ENCODE data around the gene SPON1.

- TF ChIP-seq CTCF (IDR thresholded peaks at IDR 0.05; ENCODE audit: borderline replicate concordance, extremely low read depth, low read length, poor library complexity, severe bottlenecking) (no peak), EZH2 (IDR thresholded peaks at IDR 0.05; ENCODE audit: borderline replicate concordance, low read depth, low read length, severe bottlenecking) (no peak)
Measured at GRCh38 chr11:14001597-14001996, 39.1 kb downstream of the SPON1 start.
